Natural killer cell treated with Interleukin-12 subunit alpha and Interleukin-12 subunit beta and Interleukin-15 and Interleukin-18, amount 100 ng/mL, for 72 hours (primary cell): ENCODE data around the gene GRIP2. TPM values are rescaled to one million over a fixed set of nuclear protein-coding genes. Genes with fewer than 3 reads are reported as not detected.

ENCODE experiments used
- ATAC-seq, 2 donors: fragments of 150-1000 bp; cut with Tn5 transposase in 1 of 2; sonication (Bioruptor Pico), chemical (Tn5 transposase) in 1 of 2; 2 replicates each; pipeline ENCODE4 v1.10.0; 2021
- DNase-seq: peaks from one replicate; pipeline ENCODE4 v3.0.0; 2022; ENCODE audit warnings: low spot score
- H3K27ac Mint-ChIP-seq, 2 donors: 1 replicate in 1 of 2; 2 replicates in 1 of 2; pipeline ENCODE4 v1.8.0; 2022; ENCODE audit warnings: mixed read lengths in 2 of 2, mild to moderate bottlenecking in 1 of 2, moderate library complexity in 1 of 2
- H3K27me3 Mint-ChIP-seq, 2 donors: 1 replicate in 1 of 2; 2 replicates in 1 of 2; pipeline ENCODE4 v1.8.0; 2022; ENCODE audit warnings: mixed read lengths in 2 of 2
- H3K36me3 Mint-ChIP-seq: one replicate; pipeline ENCODE4 v1.8.0; 2022; ENCODE audit warnings: mixed read lengths
- H3K4me1 Mint-ChIP-seq, 2 donors: 1 replicate in 1 of 2; 2 replicates in 1 of 2; pipeline ENCODE4 v1.8.0; 2022; ENCODE audit warnings: low read depth in 2 of 2, mixed read lengths in 2 of 2, mild to moderate bottlenecking in 1 of 2
- H3K4me3 Mint-ChIP-seq: one replicate; pipeline ENCODE4 v1.8.0; 2022; ENCODE audit warnings: mixed read lengths
- H3K9me3 Mint-ChIP-seq: 2 replicates; pipeline ENCODE4 v1.8.0; 2022; ENCODE audit warnings: mixed read lengths
- total RNA-seq, 2 donors: library from RNA; stranded (reverse); gene quantifications; one replicate each; pipeline ENCODE4 v1.2.3, GENCODE V29; 2022

Gene GRIP2
- total RNA-seq, 2 donors from 2014 or later: not detected

GRCh38 chr3:14467814-14468620 is 72.1 kb downstream of the GRIP2 start:
- Mint-ChIP-seq H3K4me3 (no peak overlapping the region), H3K36me3 (no peaks in the 10 kb centered on the region), H3K4me1 (peaks cover 0 to 4% of the 10 kb centered on the region in 2 donors), H3K9me3 (no peaks in the 10 kb centered on the region), H3K27me3 (no peaks in the 10 kb centered on the region), H3K27ac (no peak overlapping the region)
- DNase-seq: no peak
- peak in 1 of 2 donors; percentile 50 for ATAC-seq

GRCh38 chr3:14466179-14466903 is 73.8 kb downstream of the GRIP2 start:
- peak in 1 of 2 donors; percentile 38 for ATAC-seq
- no peaks in the 10 kb centered on the region for H3K36me3 Mint-ChIP-seq
- no peak for DNase-seq
- no peak overlapping the region for H3K4me3 Mint-ChIP-seq
- H3K4me1 Mint-ChIP-seq: peaks cover 0 to 4% of the 10 kb centered on the region in 2 donors
- no peaks in the 10 kb centered on the region for H3K27me3 Mint-ChIP-seq
- no peaks in the 10 kb centered on the region for H3K9me3 Mint-ChIP-seq
- no peak overlapping the region for H3K27ac Mint-ChIP-seq

GRCh38 chr3:14465425-14465824 is 74.7 kb downstream of the GRIP2 start:
- no peak overlapping the region for H3K27ac Mint-ChIP-seq
- H3K36me3 Mint-ChIP-seq: no peaks in the 10 kb centered on the region
- no peaks in the 10 kb centered on the region for H3K27me3 Mint-ChIP-seq
- ATAC-seq (no peak), DNase-seq (no peak)
- H3K4me3 Mint-ChIP-seq: no peak overlapping the region
- peaks cover 7% of the 10 kb centered on the region in 2 donors for H3K4me1 Mint-ChIP-seq
- H3K9me3 Mint-ChIP-seq: no peaks in the 10 kb centered on the region

GRCh38 chr3:14464521-14464920 is 75.6 kb downstream of the GRIP2 start:
- DNase-seq (no peak), ATAC-seq (no peak)
- Mint-ChIP-seq H3K4me3 (no peak overlapping the region), H3K27me3 (no peaks in the 10 kb centered on the region), H3K4me1 (peaks cover 12 to 13% of the 10 kb centered on the region in 2 donors), H3K9me3 (no peaks in the 10 kb centered on the region), H3K27ac (no peak overlapping the region), H3K36me3 (peaks cover 6% of the 10 kb centered on the region)

GRCh38 chr3:14464141-14464465 is 76.0 kb downstream of the GRIP2 start:
- H3K27me3 Mint-ChIP-seq: no peaks in the 10 kb centered on the region
- no peaks in the 10 kb centered on the region for H3K9me3 Mint-ChIP-seq
- H3K36me3 Mint-ChIP-seq: peaks cover 6% of the 10 kb centered on the region
- ATAC-seq (no peak), DNase-seq (no peak)
- H3K27ac Mint-ChIP-seq: no peak overlapping the region
- H3K4me1 Mint-ChIP-seq: peaks cover 12 to 14% of the 10 kb centered on the region in 2 donors
- no peak overlapping the region for H3K4me3 Mint-ChIP-seq

GRCh38 chr3:14463330-14464140 is 76.6 kb downstream of the GRIP2 start:
- DNase-seq (no peak), ATAC-seq (no peak)
- peaks cover 15 to 18% of the 10 kb centered on the region in 2 donors for H3K4me1 Mint-ChIP-seq
- no peak overlapping the region for H3K4me3 Mint-ChIP-seq
- peaks cover 6% of the 10 kb centered on the region for H3K36me3 Mint-ChIP-seq
- no peaks in the 10 kb centered on the region for H3K27me3 Mint-ChIP-seq
- no peak overlapping the region for H3K27ac Mint-ChIP-seq
- no peaks in the 10 kb centered on the region for H3K9me3 Mint-ChIP-seq

GRCh38 chr3:14462738-14463137 is 77.4 kb downstream of the GRIP2 start:
- H3K4me1 Mint-ChIP-seq: peaks cover 15% of the 10 kb centered on the region in 2 donors
- no peak overlapping the region for H3K4me3 Mint-ChIP-seq
- no peaks in the 10 kb centered on the region for H3K27me3 Mint-ChIP-seq
- no peak overlapping the region for H3K27ac Mint-ChIP-seq
- peaks cover 6% of the 10 kb centered on the region for H3K36me3 Mint-ChIP-seq
- H3K9me3 Mint-ChIP-seq: no peaks in the 10 kb centered on the region
- DNase-seq (no peak), ATAC-seq (no peak)

- no peaks in the 10 kb centered on the region for H3K9me3 Mint-ChIP-seq
- H3K4me3 Mint-ChIP-seq: no peak overlapping the region
- peak in 1 of 2 donors; percentile 62 for ATAC-seq
- H3K36me3 Mint-ChIP-seq: peaks cover 6% of the 10 kb centered on the region
- H3K4me1 Mint-ChIP-seq: peaks cover 15% of the 10 kb centered on the region in 2 donors
- no peak for DNase-seq
- H3K27ac Mint-ChIP-seq: no peak overlapping the region
- H3K27me3 Mint-ChIP-seq: no peaks in the 10 kb centered on the region
These were observed 78.3 kb downstream of the GRIP2 start for GRCh38 chr3:14461748-14462324.

- Mint-ChIP-seq H3K27me3 (no peaks in the 10 kb centered on the region), H3K9me3 (no peaks in the 10 kb centered on the region), H3K27ac (peak overlapping the region; percentile 8 to 15), H3K4me3 (no peak overlapping the region), H3K4me1 (peaks cover 15% of the 10 kb centered on the region in 2 donors), H3K36me3 (peaks cover 6% of the 10 kb centered on the region)
- ATAC-seq (no peak), DNase-seq (no peak)
These were observed 79.0 kb downstream of the GRIP2 start for GRCh38 chr3:14461006-14461747.

- peaks cover 6% of the 10 kb centered on the region for H3K36me3 Mint-ChIP-seq
- no peaks in the 10 kb centered on the region for H3K27me3 Mint-ChIP-seq
- no peak for DNase-seq
- ATAC-seq: peak in 1 of 2 donors; percentile 48
- no peak overlapping the region for H3K4me3 Mint-ChIP-seq
- peak overlapping the region; percentile 8 to 15 for H3K27ac Mint-ChIP-seq
- peaks cover 15% of the 10 kb centered on the region in 2 donors for H3K4me1 Mint-ChIP-seq
- H3K9me3 Mint-ChIP-seq: no peaks in the 10 kb centered on the region
These were observed 79.7 kb downstream of the GRIP2 start for GRCh38 chr3:14460342-14461005.

- Mint-ChIP-seq H3K9me3 (no peaks in the 10 kb centered on the region), H3K4me1 (peaks cover 15% of the 10 kb centered on the region in 2 donors), H3K4me3 (no peak overlapping the region), H3K36me3 (peaks cover 9% of the 10 kb centered on the region), H3K27me3 (no peaks in the 10 kb centered on the region), H3K27ac (peak overlapping the region; percentile 8 to 15)
- ATAC-seq (no peak), DNase-seq (no peak)
These were observed 80.4 kb downstream of the GRIP2 start for GRCh38 chr3:14459787-14460186.

GRCh38 chr3:14459384-14459783 is 80.8 kb downstream of the GRIP2 start:
- H3K4me3 Mint-ChIP-seq: no peak overlapping the region
- no peaks in the 10 kb centered on the region for H3K27me3 Mint-ChIP-seq
- no peaks in the 10 kb centered on the region for H3K9me3 Mint-ChIP-seq
- no peak for DNase-seq
- no peak for ATAC-seq
- peaks cover 11% of the 10 kb centered on the region for H3K36me3 Mint-ChIP-seq
- H3K4me1 Mint-ChIP-seq: peaks cover 15% of the 10 kb centered on the region in 2 donors
- H3K27ac Mint-ChIP-seq: no peak overlapping the region
